GM12878 (cell line): ENCODE results near the gene MRPL36.

Experiments
- BRCA1 ChIP-seq: IDR thresholded peaks from 2 replicates; pipeline ENCODE4 v1.6.1; 2011; ENCODE audit warnings: low read depth, low read length, improper control_type of control experiment
- EED ChIP-seq: sonication (generic); IDR thresholded peaks from 2 replicates; pipeline ENCODE4 v1.6.1; 2016; ENCODE audit warnings: antibody characterized with exemption, low read depth
- SPI1 ChIP-seq: IDR thresholded peaks from 2 replicates; pipeline ENCODE4 v1.6.1; 2011; ENCODE audit warnings: low read depth, mild to moderate bottlenecking, low read length, moderate library complexity, borderline replicate concordance; ENCODE audit not compliant: insufficient read depth
- ZNF24 ChIP-seq: fragments of 450-650 bp; IDR thresholded peaks from 2 replicates; pipeline ENCODE4 v1.6.1; 2017; ENCODE audit warnings: antibody characterized with exemption, mild to moderate bottlenecking
- TF ChIP-seq, protein P1 (sequence below), 3 experiments: IDR thresholded peaks in 2 of 3; conservative IDR thresholded peaks in 1 of 3; 2 replicates each; pipeline ENCODE4 v1.5.1; 2011; ENCODE audit warnings: low read depth in 3 of 3, low read length in 3 of 3, mild to moderate bottlenecking in 3 of 3, control low read depth in 2 of 3, moderate library complexity in 2 of 3, inconsistent platforms in 1 of 3, mixed read lengths in 1 of 3; ENCODE audit not compliant: control insufficient read depth in 2 of 3, insufficient read depth in 1 of 3; ENCODE audit errors: extremely low read depth in 1 of 3
- TF ChIP-seq, protein P2 (sequence below): IDR thresholded peaks from 2 replicates; pipeline ENCODE4 v1.6.1; 2012; ENCODE audit warnings: low read length, inconsistent platforms

DNA sequence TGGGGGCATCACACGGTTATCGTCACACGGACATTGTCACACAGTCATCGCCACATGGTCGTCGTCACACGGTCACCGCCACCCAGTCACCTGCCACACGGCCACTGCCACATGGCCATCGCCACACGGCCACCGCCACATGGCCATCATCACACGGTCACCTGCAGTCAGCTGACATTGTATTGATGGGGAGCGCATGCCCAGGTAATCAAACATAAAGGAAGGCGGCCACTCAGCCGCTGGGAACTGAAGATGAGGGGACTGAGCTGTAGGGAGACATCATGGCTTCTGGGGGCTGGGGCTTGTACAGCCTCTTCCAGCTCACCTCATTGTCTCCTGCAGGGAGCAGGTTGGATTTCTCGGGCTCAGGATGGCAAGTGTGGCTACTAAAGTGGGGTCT is 49.2 kb downstream of the MRPL36 start:
- TF ChIP-seq, protein P1, sequence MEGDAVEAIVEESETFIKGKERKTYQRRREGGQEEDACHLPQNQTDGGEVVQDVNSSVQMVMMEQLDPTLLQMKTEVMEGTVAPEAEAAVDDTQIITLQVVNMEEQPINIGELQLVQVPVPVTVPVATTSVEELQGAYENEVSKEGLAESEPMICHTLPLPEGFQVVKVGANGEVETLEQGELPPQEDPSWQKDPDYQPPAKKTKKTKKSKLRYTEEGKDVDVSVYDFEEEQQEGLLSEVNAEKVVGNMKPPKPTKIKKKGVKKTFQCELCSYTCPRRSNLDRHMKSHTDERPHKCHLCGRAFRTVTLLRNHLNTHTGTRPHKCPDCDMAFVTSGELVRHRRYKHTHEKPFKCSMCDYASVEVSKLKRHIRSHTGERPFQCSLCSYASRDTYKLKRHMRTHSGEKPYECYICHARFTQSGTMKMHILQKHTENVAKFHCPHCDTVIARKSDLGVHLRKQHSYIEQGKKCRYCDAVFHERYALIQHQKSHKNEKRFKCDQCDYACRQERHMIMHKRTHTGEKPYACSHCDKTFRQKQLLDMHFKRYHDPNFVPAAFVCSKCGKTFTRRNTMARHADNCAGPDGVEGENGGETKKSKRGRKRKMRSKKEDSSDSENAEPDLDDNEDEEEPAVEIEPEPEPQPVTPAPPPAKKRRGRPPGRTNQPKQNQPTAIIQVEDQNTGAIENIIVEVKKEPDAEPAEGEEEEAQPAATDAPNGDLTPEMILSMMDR (IDR thresholded peaks at IDR 0.05 in 2 of 3, conservative IDR thresholded peaks at IDR 0.05 in 1 of 3; ENCODE audit: control insufficient read depth in 2 of 3, extremely low read depth in 1 of 3, insufficient read depth in 1 of 3, low read depth in 3 of 3, low read length in 3 of 3), result no peak
- TF ChIP-seq BRCA1 (no peak), ZNF24 (no peak), EED (no peak), SPI1 (no peak)
- TF ChIP-seq, protein P2, sequence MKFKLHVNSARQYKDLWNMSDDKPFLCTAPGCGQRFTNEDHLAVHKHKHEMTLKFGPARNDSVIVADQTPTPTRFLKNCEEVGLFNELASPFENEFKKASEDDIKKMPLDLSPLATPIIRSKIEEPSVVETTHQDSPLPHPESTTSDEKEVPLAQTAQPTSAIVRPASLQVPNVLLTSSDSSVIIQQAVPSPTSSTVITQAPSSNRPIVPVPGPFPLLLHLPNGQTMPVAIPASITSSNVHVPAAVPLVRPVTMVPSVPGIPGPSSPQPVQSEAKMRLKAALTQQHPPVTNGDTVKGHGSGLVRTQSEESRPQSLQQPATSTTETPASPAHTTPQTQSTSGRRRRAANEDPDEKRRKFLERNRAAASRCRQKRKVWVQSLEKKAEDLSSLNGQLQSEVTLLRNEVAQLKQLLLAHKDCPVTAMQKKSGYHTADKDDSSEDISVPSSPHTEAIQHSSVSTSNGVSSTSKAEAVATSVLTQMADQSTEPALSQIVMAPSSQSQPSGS, result no peak
